Measurements from ENCODE around the gene SLC35C1. TPM values are rescaled to one million over a fixed set of nuclear protein-coding genes. Genes with fewer than 3 reads are reported as not detected.

Gene SLC35C1
- total and polyA plus RNA-seq, 4 donors: 6.5 to 11.8 (median 10.5) TPM

DNA sequence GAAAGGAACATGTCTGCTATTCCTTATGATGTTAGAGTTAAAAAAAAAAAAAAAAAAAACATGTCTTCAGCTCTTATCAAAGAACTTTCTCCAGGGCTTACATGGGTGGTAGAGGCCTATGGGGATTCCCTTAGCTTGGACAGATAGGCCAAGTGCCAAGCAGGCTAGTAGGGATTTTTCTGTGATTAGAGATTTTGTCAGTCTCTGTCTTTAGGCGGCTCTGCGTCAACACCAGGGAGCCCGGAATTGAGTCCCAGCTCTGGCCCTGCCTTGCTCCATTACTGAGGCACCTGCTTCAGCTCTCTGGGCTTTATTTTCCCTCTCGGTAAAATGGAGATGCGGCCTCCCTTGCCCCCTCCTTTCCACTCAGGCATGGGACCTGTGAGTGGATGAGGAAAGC, 55.4 kb downstream of the SLC35C1 start:
- Histone ChIP-seq H3K36me3 (ENCODE audit: control insufficient read depth in 1 of 2, insufficient read depth in 2 of 2, low read length in 1 of 2) (peaks cover 3 to 9% of the 10 kb centered on the region in 2 donors), H3K4me3 (ENCODE audit: low read length in 2 of 2) (no peak overlapping the region), H3K4me1 (ENCODE audit: control insufficient read depth in 1 of 2, insufficient read depth in 2 of 2, low read length in 2 of 2) (no peaks in the 10 kb centered on the region), H3K9me3 (ENCODE audit: control insufficient read depth, low read length) (no peaks in the 10 kb centered on the region), H3K27me3 (ENCODE audit: control insufficient read depth in 1 of 2, insufficient read depth in 2 of 2, low read length in 1 of 2) (no peaks in the 10 kb centered on the region), H3K27ac (ENCODE audit: low read depth in 1 of 2, low read length in 2 of 2) (peak overlapping the region in 1 of 2 donors; percentile 47)
- DNase-seq (no peak), ATAC-seq (ENCODE audit: low FRiP score) (no peak)
- WGBS, 2 donors: 87 to 88% methylated on average over 5 of the region's 5 CpGs
- intact Hi-C loops (cut with DNase I): no loop called here

DNA sequence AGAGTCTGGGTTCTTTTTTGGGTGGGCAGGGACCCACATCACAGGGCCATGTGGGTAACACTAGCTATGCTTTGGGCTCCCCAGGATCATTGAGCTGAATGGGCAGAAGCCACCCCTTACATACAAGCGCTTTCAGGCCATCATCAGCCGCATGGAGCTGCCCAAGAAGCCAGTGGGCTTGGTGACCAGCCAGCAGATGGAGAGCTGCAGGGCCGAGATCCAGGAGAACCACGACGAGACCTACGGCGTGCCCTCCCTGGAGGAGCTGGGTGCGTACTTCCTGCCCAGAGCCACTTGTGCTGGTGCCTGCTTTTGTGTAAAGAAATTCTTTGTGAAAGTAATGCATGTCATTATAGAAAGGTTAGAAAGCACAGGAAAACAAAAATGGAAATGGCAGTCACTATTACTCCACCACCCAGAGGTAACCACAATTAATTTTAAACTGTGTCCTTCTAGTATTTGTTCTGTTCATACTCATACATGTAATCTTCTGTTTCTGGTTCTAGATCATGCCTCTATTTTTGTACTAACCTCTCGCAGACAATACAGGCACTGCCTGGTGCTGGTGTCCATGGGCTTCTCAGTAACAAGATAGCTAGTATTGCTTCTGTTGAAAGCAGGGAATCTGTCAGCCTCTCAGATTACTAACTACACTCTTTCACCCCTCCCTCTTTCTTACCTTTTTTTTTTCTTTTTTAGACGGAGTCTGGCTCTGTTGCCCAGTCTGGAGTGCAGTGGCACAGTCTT, 56.0 kb downstream of the SLC35C1 start:
- ATAC-seq (ENCODE audit: low FRiP score) (no peak), DNase-seq (no peak)
- Histone ChIP-seq H3K4me1 (ENCODE audit: control insufficient read depth in 1 of 2, insufficient read depth in 2 of 2, low read length in 2 of 2) (no peaks in the 10 kb centered on the region), H3K27me3 (ENCODE audit: control insufficient read depth in 1 of 2, insufficient read depth in 2 of 2, low read length in 1 of 2) (no peaks in the 10 kb centered on the region), H3K36me3 (ENCODE audit: control insufficient read depth in 1 of 2, insufficient read depth in 2 of 2, low read length in 1 of 2) (peaks cover 3 to 11% of the 10 kb centered on the region in 2 donors), H3K4me3 (ENCODE audit: low read length in 2 of 2) (no peak overlapping the region), H3K27ac (ENCODE audit: low read depth in 1 of 2, low read length in 2 of 2) (peak overlapping the region in 1 of 2 donors; percentile 47), H3K9me3 (ENCODE audit: control insufficient read depth, low read length) (no peaks in the 10 kb centered on the region)
- intact Hi-C loops (cut with DNase I): no loop called here
- WGBS, 2 donors: 39 to 52% methylated on average over 10 of the region's 10 CpGs

Other genes with a start within 250 kb of the SLC35C1 start
- gene CHST1, start 139.5 kb upstream of the SLC35C1 start, total RNA-seq: 10 to 100 TPM; 11.0 to 15.2 TPM
- 10 to 100 TPM in 1 of 2 donors, 1 to 10 TPM in 1; 6.0 to 31.0 TPM for gene CHST1, start 139.5 kb upstream of the SLC35C1 start, polyA plus RNA-seq
- 10 to 100 TPM; 32.6 to 54.1 TPM for gene CRY2, start 42.3 kb downstream of the SLC35C1 start, total RNA-seq
- 10 to 100 TPM in 1 of 2 donors, 1 to 10 TPM in 1; 6.4 to 23.7 TPM for gene CRY2, start 42.3 kb downstream of the SLC35C1 start, polyA plus RNA-seq
- 1 to 10 TPM; 6.5 to 7.8 TPM for gene MAPK8IP1, start 80.5 kb downstream of the SLC35C1 start, total RNA-seq
- gene MAPK8IP1, start 80.5 kb downstream of the SLC35C1 start, polyA plus RNA-seq: 1 to 10 TPM; 1.6 to 5.5 TPM
- under 1 TPM; 0.65 to 0.87 TPM for gene FREY1, start 102.1 kb downstream of the SLC35C1 start, total RNA-seq
- not detected for gene FREY1, start 102.1 kb downstream of the SLC35C1 start, polyA plus RNA-seq
- 10 to 100 TPM; 21.4 to 26.9 TPM for gene PEX16, start 112.7 kb downstream of the SLC35C1 start, total RNA-seq
- 10 to 100 TPM; 17.3 to 49.7 TPM for gene PEX16, start 112.7 kb downstream of the SLC35C1 start, polyA plus RNA-seq
- under 1 TPM in 1 of 2 donors, not detected in 1; 0.45 TPM for gene LARGE2, start 117.5 kb downstream of the SLC35C1 start, total RNA-seq
- not detected for gene LARGE2, start 117.5 kb downstream of the SLC35C1 start, polyA plus RNA-seq